Measurements from ENCODE around the gene IFNW1. TPM values are rescaled to one million over a fixed set of nuclear protein-coding genes. Genes with fewer than 3 reads are reported as not detected.

The IFNW1 gene
- total RNA-seq, 1 experiment from 2014 or later = not detected

GRCh38 chr9:21095561-21095960 lies 46.1 kb downstream of the IFNW1 start:
- POLR2A ChIA-PET (ENCODE audit: unreplicated experiment) = interaction anchor here (0.7 kb wide), 1 partner anchor 65 kb away, joined by 3 read pairs; no protein-coding TSS in a partner anchor
- CTCF ChIA-PET = interaction anchor here (1.2 kb wide), 1 partner anchor 17 kb away, joined by 4 read pairs; no protein-coding TSS in a partner anchor

More at GRCh38 chr9:21095561-21095960, 46.1 kb downstream of the IFNW1 start:
- peak overlapping the region; percentile 75 for H3K4me2 ChIP-seq
- no peaks in the 10 kb centered on the region for H3K79me2 ChIP-seq (ENCODE audit: low read depth)
- H3K27me3 ChIP-seq (ENCODE audit: insufficient read depth, low read depth) = no peaks in the 10 kb centered on the region
- intact Hi-C loops (cut with micrococcal nuclease; ENCODE audit: unreplicated experiment) = loop anchor here (1.0 kb wide), 1 partner anchor 65 kb away; no protein-coding TSS in a partner anchor
- TF ChIP-seq CTCF (conservative IDR thresholded peaks at IDR 0.05) = no peak
- TF ChIP-seq EZH2 (IDR thresholded peaks at IDR 0.05; ENCODE audit: low read depth) = no peak
- H3K36me3 ChIP-seq (ENCODE audit: low read depth) = no peaks in the 10 kb centered on the region
- H3K4me3 ChIP-seq = no peak overlapping the region; the same call in 1 of the 2 replicates
- peaks cover 30% of the 10 kb centered on the region for H3K4me1 ChIP-seq (replicated peaks; ENCODE audit: insufficient read depth)
- BruUV-seq (replicated peaks) = no TSS peak
- no peaks in the 10 kb centered on the region for H3K9me3 ChIP-seq (ENCODE audit: insufficient read depth, low read depth)
- H4K20me1 ChIP-seq (ENCODE audit: insufficient read depth) = no peaks in the 10 kb centered on the region
- no peaks in the 10 kb centered on the region for H3K9me2 ChIP-seq (ENCODE audit: insufficient read depth)
- peak overlapping the region; percentile 89 for H3K27ac ChIP-seq
- peaks cover 18% of the 10 kb centered on the region; the same call in 1 of the 2 replicates for H3F3A ChIP-seq (ENCODE audit: insufficient read depth, low read depth)
- DNase-seq = peak; percentile 41 to 73
- H2AFZ ChIP-seq = no peak overlapping the region; the same call in 1 of the 2 replicates

Other genes starting within 250 kb of the IFNW1 start
- gene HACD4, start 110.2 kb downstream of the IFNW1 start, total RNA-seq (2021) = 2.4 and 4.5 TPM in 2 replicates
- gene IFNB1, start 63.9 kb downstream of the IFNW1 start, total RNA-seq (2021) = not detected in 2 replicates
- not detected in 2 replicates for gene IFNA21, start 24.8 kb upstream of the IFNW1 start, total RNA-seq (2021)
- gene IFNA4, start 45.8 kb upstream of the IFNW1 start, total RNA-seq (2021) = not detected in 2 replicates
- not detected in 2 replicates for gene IFNA7, start 60.4 kb upstream of the IFNW1 start, total RNA-seq (2021)
- not detected in 2 replicates for gene IFNA10, start 65.3 kb upstream of the IFNW1 start, total RNA-seq (2021)
- not detected in 2 replicates for gene IFNA16, start 75.5 kb upstream of the IFNW1 start, total RNA-seq (2021)
- gene IFNA17, start 86.4 kb upstream of the IFNW1 start, total RNA-seq (2021) = not detected in 2 replicates
- gene IFNA14, start 98.2 kb upstream of the IFNW1 start, total RNA-seq (2021) = not detected in 2 replicates
- not detected in 2 replicates for gene IFNA5, start 163.5 kb upstream of the IFNW1 start, total RNA-seq (2021)
- gene KLHL9, start 193.6 kb upstream of the IFNW1 start, total RNA-seq (2021) = 9.1 and 10.5 TPM in 2 replicates
- gene IFNA6, start 209.1 kb upstream of the IFNW1 start, total RNA-seq (2021) = not detected in 2 replicates
- gene IFNA13, start 226.2 kb upstream of the IFNW1 start, total RNA-seq (2021) = not detected in 2 replicates
- not detected in 2 replicates for gene IFNA2, start 243.6 kb upstream of the IFNW1 start, total RNA-seq (2021)